Measurements from ENCODE around the gene SFXN2.
"Not testable (repeated sequence)": the region's sequence is repeated elsewhere in the genome, so short reads cannot be mapped to it uniquely, and the experiment has no call there.

SFXN2 gene

DNA sequence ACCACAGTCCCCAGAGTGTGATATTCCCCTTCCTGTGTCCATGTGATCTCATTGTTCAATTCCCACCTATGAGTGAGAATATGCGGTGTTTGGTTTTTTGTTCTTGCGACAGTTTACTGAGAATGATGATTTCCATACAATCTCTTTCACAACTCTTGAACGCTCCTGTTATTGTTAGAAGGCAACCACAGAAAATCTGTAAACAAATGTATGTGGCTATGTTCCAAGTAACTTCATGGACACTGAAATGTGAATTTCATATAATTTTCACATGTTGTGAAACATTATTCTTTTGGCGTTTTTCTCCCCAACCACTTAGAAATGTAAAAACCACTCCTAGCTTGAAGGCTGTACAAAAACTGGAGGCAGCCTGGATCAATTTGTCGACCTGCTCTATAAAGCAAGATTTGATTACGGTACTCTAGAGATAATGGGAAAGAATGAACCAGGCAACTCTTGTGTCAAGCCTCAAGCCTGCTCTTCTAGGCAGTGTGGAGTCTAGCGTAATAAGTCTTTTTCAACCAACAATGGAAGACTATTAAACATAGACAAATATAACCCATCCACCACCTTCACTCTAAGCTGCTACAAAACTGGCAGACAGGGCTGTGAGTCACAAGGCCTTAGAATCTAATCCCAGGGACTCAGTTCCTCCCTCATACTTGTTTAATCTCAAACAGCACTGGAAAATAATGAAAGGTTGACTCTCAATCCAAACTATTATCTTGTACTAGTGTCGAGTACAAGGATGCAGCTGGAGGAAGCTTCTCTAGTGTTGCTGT lies 23.0 kb upstream of the SFXN2 start:
- DNase-seq: no peak
- no peaks in the 10 kb centered on the region for H3K79me2 ChIP-seq (ENCODE audit: low read length)
- H3K4me2 ChIP-seq (ENCODE audit: low read depth, low read length): no peak overlapping the region
- no peak overlapping the region for H3K9ac ChIP-seq (ENCODE audit: low read length)
- H4K20me1 ChIP-seq (ENCODE audit: insufficient read depth, low read length): no peaks in the 10 kb centered on the region
- no peaks in the 10 kb centered on the region for H3K9me3 ChIP-seq (replicated peaks; ENCODE audit: insufficient read depth, low read length)
- H3K36me3 ChIP-seq (replicated peaks; ENCODE audit: insufficient read depth, low read length): no peaks in the 10 kb centered on the region; the same call in 1 of the 2 replicates
- H3K27me3 ChIP-seq (replicated peaks; ENCODE audit: insufficient read depth, low read length): no peaks in the 10 kb centered on the region
- no peak overlapping the region for H3K27ac ChIP-seq (ENCODE audit: low read length)
- TF ChIP-seq EZH2 (optimal IDR thresholded peaks at IDR 0.05; ENCODE audit: low read depth, low read length): no peak
- TF ChIP-seq CTCF (IDR thresholded peaks at IDR 0.05; ENCODE audit: low read length): no peak
- TF ChIP-seq EZH2phosphoT487 (IDR thresholded peaks at IDR 0.05; ENCODE audit: low read length): no peak
- no peaks in the 10 kb centered on the region for H3K9me2 ChIP-seq (replicated peaks; ENCODE audit: insufficient read depth, low read length)
- H2AFZ ChIP-seq (ENCODE audit: low read length): no peak overlapping the region
- H3F3A ChIP-seq (ENCODE audit: insufficient read depth, low read length): no peaks in the 10 kb centered on the region
- no peaks in the 10 kb centered on the region for H3K4me1 ChIP-seq (ENCODE audit: low read length)
- H3K4me3 ChIP-seq (ENCODE audit: low read length): no peak overlapping the region

GRCh38 chr10:102695401-102695800 lies 19.0 kb upstream of the SFXN2 start:
- not testable (repeated sequence) for H3F3A ChIP-seq (ENCODE audit: insufficient read depth, low read length); H4K20me1 ChIP-seq (ENCODE audit: insufficient read depth, low read length); H3K27me3 ChIP-seq (replicated peaks; ENCODE audit: insufficient read depth, low read length); H3K9me2 ChIP-seq (replicated peaks; ENCODE audit: insufficient read depth, low read length); H3K4me1 ChIP-seq (ENCODE audit: low read length); DNase-seq; H3K9me3 ChIP-seq (replicated peaks; ENCODE audit: insufficient read depth, low read length); H3K27ac ChIP-seq (ENCODE audit: low read length); H3K4me2 ChIP-seq (ENCODE audit: low read depth, low read length); H3K79me2 ChIP-seq (ENCODE audit: low read length); H2AFZ ChIP-seq (ENCODE audit: low read length); H3K36me3 ChIP-seq (replicated peaks; ENCODE audit: insufficient read depth, low read length); H3K4me3 ChIP-seq (ENCODE audit: low read length); H3K9ac ChIP-seq (ENCODE audit: low read length)

- H3K9me3 ChIP-seq (replicated peaks; ENCODE audit: insufficient read depth, low read length): no peaks in the 10 kb centered on the region
- no peaks in the 10 kb centered on the region for H4K20me1 ChIP-seq (ENCODE audit: insufficient read depth, low read length)
- H3K9me2 ChIP-seq (replicated peaks; ENCODE audit: insufficient read depth, low read length): no peaks in the 10 kb centered on the region
- H2AFZ ChIP-seq (ENCODE audit: low read length): no peak overlapping the region
- no peak overlapping the region for H3K4me2 ChIP-seq (ENCODE audit: low read depth, low read length)
- H3K36me3 ChIP-seq (replicated peaks; ENCODE audit: insufficient read depth, low read length): no peaks in the 10 kb centered on the region; the same call in 1 of the 2 replicates
- H3K9ac ChIP-seq (ENCODE audit: low read length): no peak overlapping the region
- no peaks in the 10 kb centered on the region for H3K27me3 ChIP-seq (replicated peaks; ENCODE audit: insufficient read depth, low read length)
- TF ChIP-seq EZH2phosphoT487 (IDR thresholded peaks at IDR 0.05; ENCODE audit: low read length) (no peak), EZH2 (optimal IDR thresholded peaks at IDR 0.05; ENCODE audit: low read depth, low read length) (no peak), CTCF (IDR thresholded peaks at IDR 0.05; ENCODE audit: low read length) (no peak)
- H3K79me2 ChIP-seq (ENCODE audit: low read length): 0 out of 2 replicates have a peak, but pooled peaks cover 3% of the 10 kb centered on the region
- no peak overlapping the region for H3K27ac ChIP-seq (ENCODE audit: low read length)
- no peaks in the 10 kb centered on the region for H3K4me1 ChIP-seq (ENCODE audit: low read length)
- no peaks in the 10 kb centered on the region for H3F3A ChIP-seq (ENCODE audit: insufficient read depth, low read length)
- no peak for DNase-seq
- H3K4me3 ChIP-seq (ENCODE audit: low read length): no peak overlapping the region
These were observed 17.7 kb upstream of the SFXN2 start for GRCh38 chr10:102696736-102697135.

DNA sequence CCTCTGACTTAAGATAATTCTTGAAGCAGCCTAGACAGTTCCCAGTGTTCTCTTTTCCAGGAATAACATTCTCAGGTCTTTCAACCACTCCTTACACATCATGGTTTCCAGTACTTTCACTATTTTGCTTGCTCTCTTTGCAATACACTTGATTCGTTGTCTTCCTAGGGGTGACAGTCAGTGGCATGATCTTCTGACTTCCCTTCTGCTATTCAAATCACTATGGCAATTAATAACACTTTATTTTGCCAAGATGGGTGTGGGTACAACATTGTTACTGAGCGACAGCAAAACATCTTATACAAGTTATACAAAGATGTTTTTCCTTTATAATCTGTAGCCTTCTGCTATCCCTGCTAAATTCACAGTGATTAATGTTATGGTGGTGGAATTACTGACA lies 15.5 kb upstream of the SFXN2 start:
- TF ChIP-seq CTCF (IDR thresholded peaks at IDR 0.05; ENCODE audit: low read length): no peak
- TF ChIP-seq EZH2phosphoT487 (IDR thresholded peaks at IDR 0.05; ENCODE audit: low read length): no peak
- no peak for TF ChIP-seq EZH2 (optimal IDR thresholded peaks at IDR 0.05; ENCODE audit: low read depth, low read length)
- H3K36me3 ChIP-seq (replicated peaks; ENCODE audit: insufficient read depth, low read length): no peaks in the 10 kb centered on the region
- no peaks in the 10 kb centered on the region for H3K9me3 ChIP-seq (replicated peaks; ENCODE audit: insufficient read depth, low read length)
- no peak overlapping the region for H3K4me2 ChIP-seq (ENCODE audit: low read depth, low read length)
- H3K9ac ChIP-seq (ENCODE audit: low read length): no peak overlapping the region
- H3K9me2 ChIP-seq (replicated peaks; ENCODE audit: insufficient read depth, low read length): no peaks in the 10 kb centered on the region
- H4K20me1 ChIP-seq (ENCODE audit: insufficient read depth, low read length): no peaks in the 10 kb centered on the region
- H2AFZ ChIP-seq (ENCODE audit: low read length): no peak overlapping the region
- H3F3A ChIP-seq (ENCODE audit: insufficient read depth, low read length): no peaks in the 10 kb centered on the region; the same call in 1 of the 2 replicates
- no peak overlapping the region for H3K4me3 ChIP-seq (ENCODE audit: low read length)
- H3K27me3 ChIP-seq (replicated peaks; ENCODE audit: insufficient read depth, low read length): no peaks in the 10 kb centered on the region
- 0 out of 2 replicates have a peak, but pooled peaks cover 3% of the 10 kb centered on the region for H3K79me2 ChIP-seq (ENCODE audit: low read length)
- H3K4me1 ChIP-seq (ENCODE audit: low read length): no peaks in the 10 kb centered on the region
- H3K27ac ChIP-seq (ENCODE audit: low read length): no peak overlapping the region
- DNase-seq: no peak
